Nephron progenitor cell (in vitro differentiated cells): ENCODE data around the gene LAMA2.

ENCODE experiments used
- DNase-seq: peaks from one replicate; pipeline ENCODE4 v3.0.0; 2021
- H3K27ac Mint-ChIP-seq: 2 replicates; pipeline ENCODE4 v1.8.0; 2021; ENCODE audit warnings: mild to moderate bottlenecking, moderate library complexity, mixed read lengths
- H3K27me3 Mint-ChIP-seq: 2 replicates; pipeline ENCODE4 v1.8.0; 2021; ENCODE audit warnings: mild to moderate bottlenecking, low read depth, mixed read lengths; ENCODE audit not compliant: poor library complexity
- H3K36me3 Mint-ChIP-seq: 2 replicates; pipeline ENCODE4 v1.8.0; 2021; ENCODE audit warnings: low read depth, mixed read lengths
- H3K4me1 Mint-ChIP-seq: 2 replicates; pipeline ENCODE4 v1.8.0; 2021; ENCODE audit warnings: mixed read lengths
- H3K4me3 Mint-ChIP-seq: 2 replicates; pipeline ENCODE4 v1.8.0; 2021; ENCODE audit warnings: mild to moderate bottlenecking, moderate library complexity, mixed read lengths
- H3K9me3 Mint-ChIP-seq: 2 replicates; pipeline ENCODE4 v1.8.0; 2021; ENCODE audit warnings: mild to moderate bottlenecking, moderate library complexity, mixed read lengths
- TF ChIP-seq, protein P1 (sequence below): fragments of 200-600 bp; sonication (generic); IDR thresholded peaks from 2 replicates; pipeline ENCODE4 v1.5.0; 2021; ENCODE audit warnings: antibody characterized with exemption

LAMA2 gene

DNA sequence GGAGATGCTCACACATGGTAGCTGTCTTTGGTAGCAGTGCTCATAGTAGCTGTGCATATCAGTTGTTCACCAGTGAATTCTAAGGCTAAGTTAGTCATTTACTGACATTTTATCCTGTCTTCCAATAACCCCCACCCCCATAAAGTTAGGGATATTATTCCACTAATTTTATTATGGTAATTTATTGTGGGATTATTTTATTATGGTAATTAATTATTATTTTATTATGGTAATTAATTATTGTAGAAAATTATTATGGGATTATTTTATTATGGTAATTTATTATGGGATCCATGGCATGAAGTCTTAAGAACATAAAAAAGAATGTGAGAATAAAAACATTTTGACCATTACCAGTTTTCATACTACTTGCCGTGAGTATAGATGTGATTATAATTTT lies 406.5 kb downstream of the LAMA2 start:
- Mint-ChIP-seq H3K36me3 (no peaks in the 10 kb centered on the region), H3K27me3 (peaks cover 3% of the 10 kb centered on the region), H3K4me3 (no peak overlapping the region), H3K27ac (no peak overlapping the region), H3K9me3 (no peaks in the 10 kb centered on the region), H3K4me1 (no peaks in the 10 kb centered on the region)
- DNase-seq = no peak
- TF ChIP-seq, protein P1, sequence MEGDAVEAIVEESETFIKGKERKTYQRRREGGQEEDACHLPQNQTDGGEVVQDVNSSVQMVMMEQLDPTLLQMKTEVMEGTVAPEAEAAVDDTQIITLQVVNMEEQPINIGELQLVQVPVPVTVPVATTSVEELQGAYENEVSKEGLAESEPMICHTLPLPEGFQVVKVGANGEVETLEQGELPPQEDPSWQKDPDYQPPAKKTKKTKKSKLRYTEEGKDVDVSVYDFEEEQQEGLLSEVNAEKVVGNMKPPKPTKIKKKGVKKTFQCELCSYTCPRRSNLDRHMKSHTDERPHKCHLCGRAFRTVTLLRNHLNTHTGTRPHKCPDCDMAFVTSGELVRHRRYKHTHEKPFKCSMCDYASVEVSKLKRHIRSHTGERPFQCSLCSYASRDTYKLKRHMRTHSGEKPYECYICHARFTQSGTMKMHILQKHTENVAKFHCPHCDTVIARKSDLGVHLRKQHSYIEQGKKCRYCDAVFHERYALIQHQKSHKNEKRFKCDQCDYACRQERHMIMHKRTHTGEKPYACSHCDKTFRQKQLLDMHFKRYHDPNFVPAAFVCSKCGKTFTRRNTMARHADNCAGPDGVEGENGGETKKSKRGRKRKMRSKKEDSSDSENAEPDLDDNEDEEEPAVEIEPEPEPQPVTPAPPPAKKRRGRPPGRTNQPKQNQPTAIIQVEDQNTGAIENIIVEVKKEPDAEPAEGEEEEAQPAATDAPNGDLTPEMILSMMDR = no peak

DNA sequence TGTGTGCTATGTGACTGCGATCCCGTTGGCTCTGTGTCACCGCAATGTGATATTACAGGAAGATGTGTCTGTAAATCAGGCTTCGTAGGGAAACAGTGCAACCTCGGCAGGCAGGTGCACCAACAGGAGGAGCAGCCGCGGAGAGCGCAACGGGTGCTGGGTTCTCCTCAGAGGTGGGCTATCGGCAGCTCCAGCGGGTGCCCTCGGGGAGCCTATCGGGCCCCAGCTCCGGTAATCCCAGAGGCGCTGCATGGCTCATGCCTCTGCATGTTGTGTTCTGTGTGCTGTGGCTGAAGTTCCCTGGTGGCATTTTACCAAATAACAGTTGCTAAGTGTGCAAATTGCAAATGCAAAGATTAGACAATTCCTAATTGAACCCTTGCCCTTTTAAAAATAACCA lies 409.9 kb downstream of the LAMA2 start:
- TF ChIP-seq, protein P1 = no peak
- no peaks in the 10 kb centered on the region for H3K9me3 Mint-ChIP-seq
- H3K27ac Mint-ChIP-seq = no peak overlapping the region
- no peaks in the 10 kb centered on the region for H3K27me3 Mint-ChIP-seq
- no peak overlapping the region for H3K4me3 Mint-ChIP-seq
- H3K36me3 Mint-ChIP-seq = no peaks in the 10 kb centered on the region
- no peak for DNase-seq
- no peaks in the 10 kb centered on the region for H3K4me1 Mint-ChIP-seq

DNA sequence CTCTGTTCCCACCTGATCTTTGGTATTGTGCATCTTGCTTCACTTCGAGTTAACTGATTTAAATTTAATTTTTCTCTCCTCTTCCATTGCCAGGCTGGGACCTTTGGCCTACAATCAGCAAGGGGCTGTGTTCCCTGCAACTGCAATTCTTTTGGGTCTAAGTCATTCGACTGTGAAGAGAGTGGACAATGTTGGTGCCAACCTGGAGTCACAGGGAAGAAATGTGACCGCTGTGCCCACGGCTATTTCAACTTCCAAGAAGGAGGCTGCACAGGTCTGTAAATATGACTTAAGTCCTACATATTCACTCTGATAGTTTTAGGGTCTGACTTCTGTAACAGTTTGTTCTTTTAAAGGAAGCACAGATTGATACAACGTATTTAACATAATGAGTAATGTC lies 414.7 kb downstream of the LAMA2 start:
- H3K4me3 Mint-ChIP-seq = no peak overlapping the region
- DNase-seq = no peak

DNA sequence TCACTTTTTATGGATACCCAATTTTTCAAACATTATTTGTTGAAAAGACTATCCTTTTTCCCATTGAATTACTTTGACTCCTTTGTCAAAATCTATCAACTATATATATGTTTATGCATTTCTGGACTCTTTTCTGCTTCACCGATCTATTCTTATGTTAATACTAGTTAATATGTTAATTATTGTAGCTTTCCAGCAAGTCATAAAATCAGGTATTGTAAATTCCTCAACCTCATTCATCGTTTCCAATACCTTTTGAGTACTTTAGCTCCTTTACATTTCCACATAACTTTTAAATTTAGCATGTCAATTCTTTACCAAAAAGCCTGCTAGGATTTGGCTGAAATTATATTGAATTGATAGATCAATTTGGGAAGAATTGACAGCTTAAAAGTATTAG lies 419.7 kb downstream of the LAMA2 start:
- no peaks in the 10 kb centered on the region for H3K27me3 Mint-ChIP-seq

More for the DNA sequence above, 414.7 kb downstream of the LAMA2 start:
- Mint-ChIP-seq H3K27ac (no peak overlapping the region), H3K27me3 (no peaks in the 10 kb centered on the region), H3K9me3 (no peaks in the 10 kb centered on the region), H3K4me1 (no peaks in the 10 kb centered on the region), H3K36me3 (no peaks in the 10 kb centered on the region)
- TF ChIP-seq, protein P1 = no peak

DNA sequence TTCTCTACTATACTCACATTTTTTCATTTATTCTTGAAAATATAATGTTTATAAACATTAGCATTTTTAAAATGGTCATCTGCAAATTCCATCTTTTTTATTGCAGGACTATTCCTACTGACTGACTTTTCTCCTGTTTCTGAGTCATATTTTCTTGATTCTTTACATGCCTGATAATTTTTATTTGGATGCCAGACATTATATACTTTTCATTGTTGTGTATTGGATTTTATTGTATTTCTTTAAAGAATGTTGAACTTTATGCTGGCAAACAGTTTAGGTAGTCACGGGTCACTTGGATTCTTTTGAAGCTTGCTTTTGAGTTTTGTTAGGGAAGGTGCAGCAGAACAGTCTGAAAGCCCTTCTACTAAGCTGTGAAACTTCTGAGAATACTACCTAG lies 423.9 kb downstream of the LAMA2 start:
- Mint-ChIP-seq H3K36me3 (no peaks in the 10 kb centered on the region), H3K27ac (no peak overlapping the region), H3K9me3 (no peaks in the 10 kb centered on the region), H3K4me1 (no peaks in the 10 kb centered on the region), H3K27me3 (no peaks in the 10 kb centered on the region), H3K4me3 (no peak overlapping the region)
- TF ChIP-seq, protein P1 = no peak
- no peak for DNase-seq

More for the DNA sequence above, 419.7 kb downstream of the LAMA2 start:
- H3K36me3 Mint-ChIP-seq = no peaks in the 10 kb centered on the region
- H3K4me1 Mint-ChIP-seq = no peaks in the 10 kb centered on the region
- H3K27ac Mint-ChIP-seq = no peak overlapping the region
- no peak overlapping the region for H3K4me3 Mint-ChIP-seq
- no peaks in the 10 kb centered on the region for H3K9me3 Mint-ChIP-seq
- TF ChIP-seq, protein P1 = no peak
- no peak for DNase-seq

DNA sequence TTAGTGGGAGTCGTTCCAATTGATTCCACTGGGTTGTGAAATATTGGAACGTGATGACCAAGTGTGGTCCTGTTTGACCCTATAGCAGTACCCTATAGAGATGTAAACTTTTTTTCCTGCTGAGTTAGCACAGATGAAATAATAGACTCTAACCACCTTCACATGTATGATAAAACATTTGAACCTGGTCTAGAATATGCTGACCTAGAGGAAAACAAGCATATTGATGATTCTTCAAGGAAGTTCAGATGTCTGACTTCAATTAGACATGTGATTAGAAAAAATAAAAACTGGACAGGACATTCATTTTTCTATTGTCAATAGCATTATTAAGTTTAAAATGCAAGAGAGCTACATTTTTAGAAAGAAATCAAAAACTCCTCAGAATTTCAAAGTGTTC lies 424.9 kb downstream of the LAMA2 start:
- no peak for DNase-seq
- TF ChIP-seq, protein P1 = no peak
- H3K9me3 Mint-ChIP-seq = no peaks in the 10 kb centered on the region
- H3K27me3 Mint-ChIP-seq = no peaks in the 10 kb centered on the region
- no peak overlapping the region for H3K4me3 Mint-ChIP-seq
- no peak overlapping the region for H3K27ac Mint-ChIP-seq
- H3K36me3 Mint-ChIP-seq = no peaks in the 10 kb centered on the region
- H3K4me1 Mint-ChIP-seq = no peaks in the 10 kb centered on the region
